HG03095 (cell line): ENCODE data around the gene ARPC5.
"Not testable (repeated sequence)": the region's sequence is repeated elsewhere in the genome, so short reads cannot be mapped to it uniquely, and the experiment has no call there.

Source experiments
- ATAC-seq: cut with Tn5 transposase; IDR thresholded peaks from one replicate; pipeline ENCODE4 v1.9.1; 2021; ENCODE audit warnings: moderate library complexity; ENCODE audit not compliant: unreplicated experiment

The ARPC5 gene

DNA sequence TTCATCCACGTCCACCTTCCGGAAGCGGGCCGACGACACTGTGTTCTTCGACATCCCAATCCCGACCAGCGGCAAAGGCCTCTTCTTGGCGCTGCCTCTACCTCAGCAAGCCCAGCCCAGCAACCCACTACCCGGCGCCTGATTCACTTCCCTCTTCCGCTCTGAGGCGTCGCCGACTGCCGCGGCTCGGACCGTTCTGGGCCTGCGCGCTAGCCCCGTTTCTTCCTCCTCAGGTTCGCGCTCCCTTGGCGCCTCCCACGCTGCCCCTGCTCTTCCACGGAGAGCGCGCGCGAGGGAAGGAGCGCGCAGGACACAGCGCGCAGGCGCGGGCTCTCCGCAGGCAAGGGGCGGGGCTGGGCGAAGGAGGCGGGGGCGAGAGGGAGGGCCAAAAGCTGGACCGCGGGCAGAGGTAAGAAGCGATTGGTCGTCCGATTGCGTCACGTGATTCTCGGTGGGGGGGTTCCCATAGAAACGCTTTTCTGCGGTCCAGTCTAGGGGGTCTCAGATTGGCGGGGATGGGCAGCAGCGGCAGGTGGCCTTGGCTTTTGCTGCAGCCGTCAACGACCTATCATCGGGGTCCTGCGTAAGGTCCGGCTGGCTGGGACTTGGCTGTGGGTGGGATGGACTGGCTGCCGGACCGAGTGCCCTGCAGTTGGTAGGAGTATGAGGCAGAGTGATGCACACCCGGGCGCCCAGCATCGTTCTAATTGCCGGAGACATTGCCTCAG, at the start of gene ARPC5:
ARPC5 (minus strand) TSS at position 178 of the 728 bp plus-strand sequence; CDS start at position 54, 124 bp downstream.
- peak; percentile 85 for ATAC-seq

DNA sequence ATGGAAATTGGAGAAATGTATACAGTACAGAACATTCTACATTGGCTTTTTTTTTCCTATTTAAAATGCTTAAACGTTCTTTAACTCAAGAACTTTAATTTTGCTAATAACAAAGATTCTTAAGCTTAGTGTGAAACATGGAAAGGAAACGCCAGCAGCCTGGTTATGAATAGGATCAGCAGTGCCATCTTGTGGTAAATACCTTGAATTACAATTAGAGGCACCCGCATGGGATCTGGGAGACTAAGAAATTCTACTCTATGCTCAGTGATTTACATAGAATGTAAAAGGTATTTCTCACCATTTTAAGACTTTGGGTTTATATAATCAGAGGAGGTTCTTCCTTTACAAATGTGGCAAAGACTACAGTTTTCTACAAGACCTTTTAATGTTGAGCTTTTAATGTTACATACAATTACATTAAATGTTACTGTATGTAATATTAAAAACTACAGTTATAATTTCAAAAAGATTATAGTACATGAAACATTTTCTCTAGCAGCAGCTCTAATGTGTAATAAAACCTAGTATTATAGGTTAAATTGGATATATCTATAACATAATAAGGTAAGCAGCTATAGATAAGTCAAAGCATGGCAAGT, 49.6 kb upstream of the ARPC5 start:
- ATAC-seq = no peak

DNA sequence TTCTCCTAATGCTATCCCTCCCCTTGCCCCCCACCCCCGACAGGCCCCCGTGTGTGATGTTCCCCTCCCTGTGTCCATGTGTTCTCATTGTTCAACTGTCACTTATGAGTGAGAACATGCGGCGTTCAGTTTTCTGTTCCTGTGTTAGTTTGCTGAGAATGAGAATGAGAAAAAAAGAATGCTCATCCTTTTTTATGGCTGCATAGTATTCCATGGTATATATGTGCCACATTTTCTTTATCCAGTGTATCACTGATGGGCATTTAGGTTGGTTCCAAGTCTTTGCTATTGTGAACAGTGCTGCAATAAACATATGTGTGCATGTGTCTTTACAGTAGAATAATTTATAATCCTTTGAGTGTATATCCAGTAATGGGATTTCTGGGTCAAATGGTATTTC, 43.8 kb upstream of the ARPC5 start:
- not testable (repeated sequence) for ATAC-seq

DNA sequence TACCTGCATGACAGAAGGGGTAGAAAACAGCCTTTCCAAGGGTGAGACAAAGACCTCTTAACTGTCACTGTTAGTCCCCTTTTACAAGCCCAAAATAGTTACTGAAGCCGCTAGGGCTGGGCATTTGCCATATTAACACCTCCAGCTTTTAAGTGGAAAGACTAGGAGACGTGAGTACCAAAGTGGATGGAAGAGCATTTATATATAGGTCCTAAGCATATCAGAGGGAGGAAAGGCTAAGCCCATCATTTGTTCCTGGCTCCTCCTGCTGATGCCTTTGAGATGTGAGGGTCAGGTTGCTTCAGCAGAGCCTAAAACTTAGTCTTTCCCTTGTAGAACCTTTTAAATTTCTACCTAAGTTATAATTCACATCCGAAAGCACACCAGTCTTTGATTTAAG, 43.2 kb upstream of the ARPC5 start:
- no peak for ATAC-seq

DNA sequence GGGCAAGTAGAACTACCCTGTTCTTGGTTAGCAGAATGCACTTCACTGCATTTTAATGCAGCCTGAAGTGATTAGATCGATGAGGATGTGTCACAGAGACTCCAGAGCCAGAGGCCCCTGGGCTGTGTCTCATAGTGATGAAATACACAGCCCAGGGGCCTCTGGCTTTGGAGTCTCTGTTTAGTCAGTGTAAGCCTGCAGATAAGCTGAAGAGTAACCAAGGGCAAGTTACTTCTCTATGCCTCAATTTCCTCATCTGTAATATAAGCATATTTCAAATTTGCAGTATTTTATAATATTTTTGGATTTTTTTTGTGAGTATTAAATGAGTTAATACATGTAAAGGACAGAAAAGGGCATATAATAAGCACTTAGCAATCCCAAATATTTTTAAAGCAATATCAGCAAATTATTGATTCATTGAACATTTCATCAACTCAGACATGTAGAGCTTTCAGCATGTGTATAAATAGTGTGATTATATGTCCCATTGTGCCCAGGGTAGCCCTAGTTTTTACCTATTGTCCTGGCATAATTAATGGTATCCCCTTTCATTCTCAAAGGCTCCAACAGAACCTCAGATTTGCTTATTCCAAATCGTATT, 41.1 kb upstream of the ARPC5 start:
- ATAC-seq = no peak

DNA sequence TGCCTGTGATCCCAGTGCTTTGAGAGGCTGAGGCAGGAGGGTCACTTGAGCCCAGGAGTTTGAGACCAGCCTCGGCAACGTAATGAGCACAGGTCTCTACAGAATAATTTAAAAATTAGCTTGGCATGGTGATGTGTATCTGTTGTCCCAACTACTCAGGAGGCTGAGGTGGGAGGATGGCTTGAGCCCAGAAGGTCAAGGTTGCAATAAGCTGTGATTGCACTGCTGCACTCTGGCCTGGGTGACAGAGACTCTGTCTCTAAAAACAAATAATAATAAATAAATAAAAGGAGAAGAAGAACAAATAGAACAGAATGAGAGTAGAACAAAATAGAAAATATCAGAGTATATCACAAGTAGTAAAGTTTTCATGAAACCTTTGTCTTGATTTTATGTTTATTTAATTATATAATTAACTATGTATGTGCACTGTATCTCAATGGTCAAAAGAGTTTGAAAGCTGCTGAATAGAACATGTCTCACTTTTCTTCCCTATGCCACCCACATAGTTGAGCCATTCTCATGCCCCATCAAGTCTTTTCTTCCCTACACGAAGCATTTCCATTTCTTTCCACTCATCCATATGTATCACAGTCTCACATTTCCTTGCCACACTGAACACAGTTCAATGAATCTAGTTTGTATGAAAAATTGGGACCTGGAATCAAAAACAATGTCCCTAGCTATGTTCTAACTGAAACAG, 40.5 kb upstream of the ARPC5 start:
- no peak for ATAC-seq

DNA sequence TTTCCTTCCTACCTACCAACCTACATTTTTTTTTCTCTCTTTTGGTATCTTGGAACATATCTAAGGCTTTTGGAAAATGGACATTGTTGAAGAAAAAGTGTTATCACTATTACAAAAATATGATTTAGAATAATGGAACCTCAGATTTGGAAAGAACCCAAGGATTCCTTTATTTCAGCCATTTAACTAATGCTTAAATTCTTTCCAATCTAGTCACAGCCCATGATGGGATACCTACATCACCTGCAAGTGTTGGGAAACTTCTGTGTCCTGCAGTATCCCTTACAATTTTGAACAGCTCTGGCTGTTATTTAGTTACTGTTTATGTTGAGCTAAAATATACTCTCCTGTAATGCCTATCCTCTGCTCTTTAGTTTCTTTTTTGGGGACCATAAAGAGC, 39.8 kb upstream of the ARPC5 start:
- ATAC-seq = no peak

DNA sequence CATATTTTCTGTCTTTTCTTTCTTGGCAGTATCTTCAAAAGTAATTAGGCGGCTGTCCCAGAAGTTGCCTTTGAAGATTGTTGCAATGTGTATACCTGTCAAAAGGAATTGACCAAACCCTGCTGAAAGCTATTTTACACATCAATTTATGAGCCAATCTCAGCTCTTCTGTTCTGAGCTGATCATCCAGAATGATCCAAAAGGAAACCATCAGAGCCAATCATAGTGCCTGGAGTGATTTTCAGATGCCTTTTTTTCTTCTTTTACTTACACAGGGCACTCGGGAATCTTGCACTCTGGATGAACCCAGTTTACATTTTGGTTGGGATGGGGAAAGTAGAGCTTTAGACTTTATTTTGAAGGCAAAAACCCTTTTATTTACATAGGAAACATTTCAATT, 39.3 kb upstream of the ARPC5 start:
- ATAC-seq = no peak

DNA sequence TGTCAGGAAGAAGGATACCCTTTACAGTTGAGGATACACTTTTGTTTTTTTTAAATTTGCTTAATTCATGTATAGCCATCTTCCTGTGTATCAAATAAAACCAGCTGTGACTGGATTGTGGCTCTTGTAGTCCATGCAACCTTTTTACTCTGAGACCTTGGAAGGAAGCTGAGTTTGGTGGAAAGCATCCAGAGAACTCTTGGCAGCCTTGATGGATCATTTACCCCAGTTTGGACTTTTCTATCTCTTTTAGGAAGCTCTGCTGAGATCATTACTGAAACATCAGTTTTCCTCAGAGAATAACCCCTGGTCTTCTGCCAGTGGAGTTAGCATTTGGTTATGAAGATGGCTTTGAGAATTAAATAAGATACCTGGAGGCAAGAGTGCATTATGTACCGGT, 38.8 kb upstream of the ARPC5 start:
- ATAC-seq = no peak

DNA sequence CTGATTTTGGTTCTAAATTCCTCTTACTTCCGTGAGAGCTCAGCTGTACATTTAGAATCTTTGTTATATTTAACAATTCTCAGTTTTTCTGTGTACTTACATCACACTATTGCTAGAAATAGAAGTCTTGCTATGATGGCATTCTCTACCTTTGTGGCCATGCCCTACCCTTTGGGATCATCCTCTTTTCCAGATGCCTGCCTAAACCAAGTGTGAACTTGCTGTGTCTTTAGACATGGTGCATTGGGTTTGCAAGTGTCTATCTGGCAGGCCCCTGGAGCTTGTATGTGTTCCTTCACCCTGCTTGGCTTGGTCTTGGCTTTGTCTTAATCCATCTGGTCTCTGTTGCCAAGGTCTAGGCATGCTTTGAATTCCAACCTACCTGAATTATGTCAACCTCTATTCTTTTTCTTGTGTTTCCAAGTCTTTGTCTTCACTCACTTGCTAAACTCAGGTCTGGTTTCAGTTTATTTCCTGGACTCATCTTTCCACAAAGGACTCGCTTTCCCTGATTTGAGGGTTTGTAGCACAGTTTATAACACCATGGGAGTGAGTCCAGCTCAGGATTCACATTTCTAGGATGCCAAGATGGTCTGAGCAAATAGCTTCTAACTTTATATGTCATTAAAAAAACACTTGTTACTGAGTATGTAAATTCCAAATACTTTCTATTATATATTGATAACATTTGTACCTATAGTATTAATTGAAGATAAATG, 38.2 kb upstream of the ARPC5 start:
- no peak for ATAC-seq

DNA sequence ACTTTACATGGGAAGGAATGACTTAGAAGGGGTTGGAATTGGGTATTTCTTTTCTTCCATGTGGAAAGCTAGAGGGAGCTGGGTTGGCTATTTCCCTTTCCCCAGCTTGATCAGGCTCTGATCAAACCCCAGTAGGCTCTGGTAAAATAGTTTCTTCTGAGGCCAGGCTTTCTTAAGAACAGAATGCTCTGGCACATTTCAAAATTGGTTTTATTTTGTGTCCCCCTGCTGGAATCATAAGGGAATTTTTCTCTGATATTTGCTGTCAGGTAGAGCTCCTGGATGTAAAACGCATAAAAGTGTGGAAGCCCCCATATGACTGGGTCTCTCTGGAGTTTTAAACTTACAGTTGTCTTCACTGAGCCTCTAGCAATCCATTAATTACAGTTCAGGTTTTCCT, 34.6 kb upstream of the ARPC5 start:
- ATAC-seq = no peak

DNA sequence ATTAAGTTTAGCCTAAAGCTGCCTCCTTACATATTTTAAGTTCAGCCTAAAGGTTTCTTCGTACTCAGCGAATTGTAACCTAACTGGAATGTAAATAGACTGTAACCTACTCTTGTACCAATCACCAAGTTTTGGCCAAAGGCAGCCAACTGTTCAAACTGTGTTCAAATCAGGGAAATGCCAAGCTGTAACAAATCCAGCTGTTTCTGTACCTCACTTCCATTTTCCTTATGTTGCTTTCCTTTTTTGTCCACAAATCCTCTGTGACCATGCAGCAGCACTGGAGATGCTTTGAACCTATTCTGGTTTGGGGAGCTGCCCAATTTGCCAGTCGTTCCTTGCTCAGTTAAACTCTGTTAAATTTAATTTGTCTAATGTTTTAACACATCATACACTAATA, 20.8 kb upstream of the ARPC5 start:
- ATAC-seq = no peak

DNA sequence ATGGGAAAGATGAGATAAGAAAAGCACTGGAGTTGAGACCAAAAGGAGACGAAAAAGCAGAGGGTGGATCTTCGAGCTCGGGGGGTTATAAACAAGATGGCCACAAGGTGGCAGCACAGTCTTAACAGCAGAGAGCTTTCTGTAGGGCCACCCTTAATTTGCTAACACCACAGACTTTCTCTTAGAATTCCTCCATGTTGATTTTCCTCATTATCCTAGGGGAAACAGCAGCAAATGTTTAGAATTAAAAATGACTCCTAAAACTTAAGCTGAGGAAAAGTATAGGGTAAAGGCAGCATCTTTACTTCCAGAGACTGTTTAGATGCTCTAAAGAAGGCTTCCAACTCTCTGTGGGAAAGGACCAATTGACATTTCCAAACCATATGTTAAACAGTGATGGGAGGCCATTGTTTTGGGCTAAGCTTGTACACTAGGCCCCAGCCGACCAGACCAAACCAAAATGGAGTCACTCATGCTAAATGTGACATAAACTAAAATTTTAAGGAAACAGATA, 20.0 kb upstream of the ARPC5 start:
- ATAC-seq = no peak

DNA sequence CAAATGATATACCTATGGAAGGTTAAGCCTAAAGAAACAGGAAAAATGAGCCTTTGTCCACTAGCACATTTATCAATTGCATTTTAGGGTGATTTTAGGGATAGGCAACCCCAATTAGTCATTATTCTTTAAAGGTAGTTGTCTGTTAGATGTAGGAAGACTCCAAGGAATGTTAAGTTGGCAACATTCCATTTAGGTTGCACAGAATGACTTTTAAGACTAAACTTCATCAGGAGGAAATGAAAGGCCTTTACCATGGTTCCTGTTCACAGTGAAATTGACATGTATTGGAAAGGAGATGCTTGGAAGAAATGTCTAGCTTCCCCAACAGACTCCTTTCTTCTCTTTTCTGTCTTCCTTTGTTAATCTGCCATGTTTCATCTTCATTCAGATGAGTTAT, 19.1 kb upstream of the ARPC5 start:
- ATAC-seq = no peak

DNA sequence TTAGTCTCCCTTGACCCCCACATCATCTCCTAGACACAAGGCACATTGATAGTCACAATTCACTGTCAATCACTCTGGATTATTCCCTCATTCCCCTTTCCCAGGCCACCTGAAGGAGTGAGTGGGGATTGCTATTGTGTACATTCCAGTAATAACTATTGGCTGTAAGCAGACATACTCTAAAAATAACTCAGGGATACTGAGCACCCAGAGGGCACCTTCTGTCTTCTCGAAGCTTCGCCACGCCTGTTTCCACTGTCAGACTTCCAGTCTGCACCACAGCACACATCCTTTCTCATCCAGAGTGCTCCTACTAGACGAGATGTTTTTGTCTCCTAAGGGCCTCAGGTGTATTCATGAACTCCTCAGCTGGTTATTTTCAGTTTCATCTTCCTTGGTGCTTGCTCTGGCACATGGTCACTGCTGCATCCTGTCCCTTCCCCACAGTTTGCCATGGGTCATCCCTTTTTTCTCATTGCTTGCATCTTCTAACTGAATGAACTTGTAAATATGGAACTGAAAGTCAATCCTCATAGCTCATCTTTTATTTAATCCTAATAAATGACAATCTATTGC, 18.4 kb upstream of the ARPC5 start:
- no peak for ATAC-seq

DNA sequence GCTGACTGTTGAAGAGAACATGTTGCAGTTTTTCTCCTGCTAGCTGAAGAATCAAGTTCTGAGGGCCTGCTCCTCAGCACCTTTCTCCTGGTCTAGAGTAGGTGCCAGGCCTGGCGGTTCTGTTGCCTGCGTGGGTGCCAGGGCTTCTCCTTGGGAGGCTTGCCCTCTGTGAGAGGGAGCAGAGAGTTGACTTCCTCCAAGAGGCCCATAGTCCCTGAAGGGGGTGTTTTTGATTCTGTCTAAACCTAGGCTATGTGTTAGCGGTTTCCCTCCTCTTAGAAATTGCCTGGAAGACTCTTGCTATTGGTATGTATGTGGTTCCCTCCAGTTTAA, 17.8 kb upstream of the ARPC5 start:
- ATAC-seq = no peak

DNA sequence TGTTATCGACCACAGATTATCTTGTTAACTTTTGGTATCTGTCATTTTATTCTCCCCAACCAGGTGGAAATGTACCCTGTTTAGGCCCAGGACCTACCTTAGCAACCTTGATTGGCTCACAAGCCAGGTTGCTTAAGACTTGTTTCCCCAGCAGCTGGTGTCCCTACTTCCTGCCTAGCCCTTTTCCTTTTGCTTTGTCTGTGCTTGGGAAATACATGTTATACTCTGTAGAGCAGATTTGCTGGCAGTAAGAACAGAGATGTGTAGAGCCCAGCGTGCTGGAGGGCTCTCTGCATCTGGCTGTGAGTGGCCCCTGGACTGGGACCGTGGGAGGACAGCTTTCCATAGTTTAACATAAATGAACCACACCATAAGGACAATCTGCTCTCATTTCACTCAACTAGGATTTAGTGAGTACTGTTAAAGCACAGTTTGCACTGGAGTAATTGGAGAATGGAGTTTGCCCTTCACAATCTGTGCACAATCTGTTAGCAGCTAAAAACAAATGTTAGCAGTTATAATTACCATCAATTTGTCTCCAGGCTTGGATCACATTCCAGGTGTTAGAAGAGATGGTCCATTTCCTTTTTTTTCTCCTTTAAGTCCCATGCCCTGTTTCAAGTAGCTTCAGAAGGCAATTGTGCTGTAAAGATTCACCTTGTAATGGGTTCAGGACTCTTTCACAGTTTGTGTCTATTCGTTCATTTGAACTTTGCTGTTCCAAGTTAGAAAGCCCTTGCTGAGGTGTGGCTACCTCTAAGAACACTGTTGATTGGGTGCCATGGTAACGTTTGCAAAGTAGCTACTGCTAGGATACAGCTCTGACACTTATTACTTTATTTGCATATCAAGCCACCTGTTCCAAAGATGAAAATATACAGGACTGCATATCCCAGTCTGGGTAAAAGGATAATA, 17.2 kb upstream of the ARPC5 start, which contains the start of gene APOBEC4:
APOBEC4 (minus strand) TSS at position 770 of the 915 bp plus-strand sequence. CDS start 4,535 bp downstream, outside the sequence.
- ATAC-seq = no peak

DNA sequence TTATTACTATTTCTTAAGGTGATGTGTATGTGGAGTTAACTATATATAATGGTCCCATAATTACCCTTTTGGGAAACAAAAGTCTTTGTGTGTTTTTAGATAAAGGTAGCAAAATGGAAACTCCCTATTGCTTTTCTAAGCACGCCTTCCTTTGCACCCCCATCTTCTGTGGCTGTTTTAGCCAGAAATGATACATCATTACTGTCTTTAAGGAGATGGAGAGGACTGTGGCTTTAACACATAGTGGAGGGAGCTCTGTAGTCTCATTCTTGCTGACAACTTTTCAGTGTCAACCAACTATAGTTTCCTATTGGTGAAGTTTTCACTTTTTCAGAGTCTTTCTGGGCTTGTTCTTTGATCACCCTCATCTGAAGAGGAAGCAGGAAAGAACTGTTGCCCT, 16.5 kb upstream of the ARPC5 start:
- no peak for ATAC-seq

DNA sequence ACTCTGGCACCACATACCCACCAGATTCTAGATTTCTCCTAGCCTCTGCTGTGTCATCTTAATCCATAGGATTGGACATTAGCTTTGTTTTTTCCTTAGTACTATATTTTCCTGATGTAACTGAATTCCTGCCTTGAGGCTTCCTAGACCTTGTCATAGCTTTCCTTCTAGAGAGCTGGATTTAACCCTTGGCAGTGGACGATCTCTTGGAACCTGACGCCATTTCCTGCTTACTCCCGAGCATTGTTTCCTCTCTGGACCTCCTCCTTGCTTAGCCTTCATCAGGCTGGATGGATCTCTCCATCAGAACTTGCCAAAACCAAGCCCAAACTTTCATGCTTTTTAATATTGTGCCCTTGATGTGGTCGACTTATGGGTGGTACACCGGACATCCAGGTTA, 16.0 kb upstream of the ARPC5 start:
- no peak for ATAC-seq

DNA sequence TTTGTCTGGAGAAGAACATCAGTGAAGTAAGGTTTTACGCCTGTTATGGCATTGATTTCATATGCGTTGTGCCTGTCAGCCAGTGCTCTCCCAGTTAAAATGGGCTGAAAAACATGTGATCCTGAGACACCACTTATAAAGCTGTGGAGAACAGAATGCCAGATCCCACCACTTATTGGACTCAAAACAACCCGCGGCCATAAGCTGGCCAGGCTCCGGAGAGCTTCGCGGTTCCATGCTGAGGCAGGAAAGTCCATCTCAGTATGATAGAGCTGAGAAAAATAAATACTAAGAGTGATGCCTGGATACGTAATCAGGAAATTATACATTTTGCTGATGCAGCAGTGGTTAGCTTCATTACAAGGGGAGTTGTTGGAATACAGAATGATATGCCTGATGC, 12.5 kb upstream of the ARPC5 start:
- ATAC-seq = no peak
